Measurements from ENCODE around the gene STAU1.

GRCh38 chr20:49174183-49174582 lies 14.0 kb downstream of the STAU1 start:
- TF ChIP-seq EZH2phosphoT487 (IDR thresholded peaks at IDR 0.05; ENCODE audit: insufficient read depth, low read depth) (no peak), EZH2 (IDR thresholded peaks at IDR 0.05; ENCODE audit: insufficient read depth, poor library complexity, severe bottlenecking) (no peak)

Data from GM23248 (cell line).